Measurements from ENCODE around the gene SPATA12.

Gene SPATA12

GRCh38 chr3:57036952-57037351, 23.5 kb upstream of the SPATA12 start:
- TF ChIP-seq, protein P1, sequence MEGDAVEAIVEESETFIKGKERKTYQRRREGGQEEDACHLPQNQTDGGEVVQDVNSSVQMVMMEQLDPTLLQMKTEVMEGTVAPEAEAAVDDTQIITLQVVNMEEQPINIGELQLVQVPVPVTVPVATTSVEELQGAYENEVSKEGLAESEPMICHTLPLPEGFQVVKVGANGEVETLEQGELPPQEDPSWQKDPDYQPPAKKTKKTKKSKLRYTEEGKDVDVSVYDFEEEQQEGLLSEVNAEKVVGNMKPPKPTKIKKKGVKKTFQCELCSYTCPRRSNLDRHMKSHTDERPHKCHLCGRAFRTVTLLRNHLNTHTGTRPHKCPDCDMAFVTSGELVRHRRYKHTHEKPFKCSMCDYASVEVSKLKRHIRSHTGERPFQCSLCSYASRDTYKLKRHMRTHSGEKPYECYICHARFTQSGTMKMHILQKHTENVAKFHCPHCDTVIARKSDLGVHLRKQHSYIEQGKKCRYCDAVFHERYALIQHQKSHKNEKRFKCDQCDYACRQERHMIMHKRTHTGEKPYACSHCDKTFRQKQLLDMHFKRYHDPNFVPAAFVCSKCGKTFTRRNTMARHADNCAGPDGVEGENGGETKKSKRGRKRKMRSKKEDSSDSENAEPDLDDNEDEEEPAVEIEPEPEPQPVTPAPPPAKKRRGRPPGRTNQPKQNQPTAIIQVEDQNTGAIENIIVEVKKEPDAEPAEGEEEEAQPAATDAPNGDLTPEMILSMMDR (conservative IDR thresholded peaks at IDR 0.05; ENCODE audit: low read depth, low read length): no peak
- no peak for DNase-seq (ENCODE audit: low read depth)
- no peak overlapping the region for H3K4me3 ChIP-seq (ENCODE audit: low read length)

GRCh38 chr3:57038466-57039164, 21.8 kb upstream of the SPATA12 start:
- H3K4me3 ChIP-seq (ENCODE audit: low read length): no peak overlapping the region
- DNase-seq (ENCODE audit: low read depth): no peak
- TF ChIP-seq, protein P1 (conservative IDR thresholded peaks at IDR 0.05; ENCODE audit: low read depth, low read length): no peak

DNA sequence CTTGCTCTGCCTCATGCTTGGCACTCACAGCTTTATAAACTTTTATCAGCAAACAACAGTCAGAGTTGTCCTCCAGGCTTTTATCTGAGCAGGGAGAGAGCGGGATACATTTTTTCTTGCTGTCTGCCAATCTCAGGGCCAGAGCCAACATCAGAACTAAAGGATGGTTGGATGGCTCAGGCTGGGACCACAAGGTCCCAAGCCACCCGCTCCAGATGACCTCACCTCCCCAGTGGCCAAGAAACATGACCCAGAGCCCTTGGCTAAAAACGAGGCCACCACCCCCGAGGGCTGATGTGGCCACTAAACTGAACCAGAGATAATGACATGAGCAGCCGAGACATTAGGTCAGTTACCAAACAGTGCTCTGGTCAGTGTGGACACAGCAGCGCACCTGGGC, 18.8 kb upstream of the SPATA12 start:
- TF ChIP-seq, protein P1 (conservative IDR thresholded peaks at IDR 0.05; ENCODE audit: low read depth, low read length): no peak
- DNase-seq (ENCODE audit: low read depth): no peak
- H3K4me3 ChIP-seq (ENCODE audit: low read length): no peak overlapping the region

GRCh38 chr3:57043518-57043917, 16.9 kb upstream of the SPATA12 start:
- TF ChIP-seq, protein P1 (conservative IDR thresholded peaks at IDR 0.05; ENCODE audit: low read depth, low read length): no peak
- no peak overlapping the region for H3K4me3 ChIP-seq (ENCODE audit: low read length)
- no peak for DNase-seq (ENCODE audit: low read depth)

- TF ChIP-seq, protein P1 (conservative IDR thresholded peaks at IDR 0.05; ENCODE audit: low read depth, low read length): no peak
- H3K4me3 ChIP-seq (ENCODE audit: low read length): no peak overlapping the region
- DNase-seq (ENCODE audit: low read depth): no peak
Observed at GRCh38 chr3:57046101-57046765, 14.2 kb upstream of the SPATA12 start.

DNA sequence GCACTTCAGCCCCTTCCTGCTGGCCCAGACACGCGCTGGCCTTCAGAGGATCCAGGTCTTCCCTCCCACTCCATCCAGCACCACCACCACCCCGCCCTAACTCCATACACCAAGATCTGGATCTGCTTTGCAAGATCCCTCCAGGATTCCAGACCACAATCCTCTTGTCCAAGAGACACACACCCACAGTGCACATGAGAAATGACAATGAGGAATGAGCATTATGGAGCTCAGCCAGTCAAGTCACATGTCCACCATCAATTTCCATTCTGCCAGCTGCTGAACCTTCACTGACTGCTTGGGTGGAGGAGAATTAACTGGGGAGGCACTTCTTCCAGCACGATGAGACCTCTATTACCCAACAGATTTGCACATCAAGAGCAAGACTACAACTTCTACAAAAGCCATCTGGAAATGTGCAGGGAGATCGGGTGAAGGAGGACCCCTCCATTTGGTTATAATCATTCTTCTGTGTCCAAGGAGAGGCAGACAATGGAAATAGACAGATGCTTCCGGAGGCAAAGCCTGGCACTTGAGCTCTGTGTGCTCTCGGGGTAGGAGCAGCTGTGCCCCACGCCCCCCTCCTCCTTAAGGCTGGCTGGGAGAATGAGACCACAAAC, 12.3 kb upstream of the SPATA12 start:
- TF ChIP-seq, protein P1 (conservative IDR thresholded peaks at IDR 0.05; ENCODE audit: low read depth, low read length): no peak
- no peak for DNase-seq (ENCODE audit: low read depth)
- no peak overlapping the region for H3K4me3 ChIP-seq (ENCODE audit: low read length)

Data from retinal pigment epithelial cell (primary cell).